ENCODE results near the gene XPO4.
"Not testable (repeated sequence)": the region's sequence is repeated elsewhere in the genome, so short reads cannot be mapped to it uniquely, and the experiment has no call there.

DNA sequence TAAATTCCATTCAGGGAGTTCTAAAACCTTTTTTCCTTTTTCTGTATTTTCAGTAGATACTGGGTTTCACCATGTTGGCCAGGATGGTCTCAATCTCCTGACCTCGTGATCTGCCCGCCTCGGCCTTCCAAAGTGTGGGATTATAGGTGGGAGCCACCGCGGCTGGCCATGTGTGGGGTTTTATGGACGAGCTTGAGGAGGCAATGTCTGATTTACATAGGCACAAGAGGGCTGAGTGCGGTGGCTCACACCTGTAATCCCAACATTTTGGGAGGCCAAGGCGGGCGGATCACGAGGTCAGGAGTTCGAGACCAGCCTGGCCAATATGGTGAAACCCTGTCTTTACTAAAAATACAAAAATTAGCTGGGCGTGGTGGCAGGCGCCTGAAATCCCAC is 22.8 kb upstream of the XPO4 start:
- TF ChIP-seq, protein P1, sequence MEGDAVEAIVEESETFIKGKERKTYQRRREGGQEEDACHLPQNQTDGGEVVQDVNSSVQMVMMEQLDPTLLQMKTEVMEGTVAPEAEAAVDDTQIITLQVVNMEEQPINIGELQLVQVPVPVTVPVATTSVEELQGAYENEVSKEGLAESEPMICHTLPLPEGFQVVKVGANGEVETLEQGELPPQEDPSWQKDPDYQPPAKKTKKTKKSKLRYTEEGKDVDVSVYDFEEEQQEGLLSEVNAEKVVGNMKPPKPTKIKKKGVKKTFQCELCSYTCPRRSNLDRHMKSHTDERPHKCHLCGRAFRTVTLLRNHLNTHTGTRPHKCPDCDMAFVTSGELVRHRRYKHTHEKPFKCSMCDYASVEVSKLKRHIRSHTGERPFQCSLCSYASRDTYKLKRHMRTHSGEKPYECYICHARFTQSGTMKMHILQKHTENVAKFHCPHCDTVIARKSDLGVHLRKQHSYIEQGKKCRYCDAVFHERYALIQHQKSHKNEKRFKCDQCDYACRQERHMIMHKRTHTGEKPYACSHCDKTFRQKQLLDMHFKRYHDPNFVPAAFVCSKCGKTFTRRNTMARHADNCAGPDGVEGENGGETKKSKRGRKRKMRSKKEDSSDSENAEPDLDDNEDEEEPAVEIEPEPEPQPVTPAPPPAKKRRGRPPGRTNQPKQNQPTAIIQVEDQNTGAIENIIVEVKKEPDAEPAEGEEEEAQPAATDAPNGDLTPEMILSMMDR (IDR thresholded peaks at IDR 0.05; ENCODE audit: insufficient read depth, low read depth, low read length), result not testable (repeated sequence)
- not testable (repeated sequence) for TF ChIP-seq EZH2 (IDR thresholded peaks at IDR 0.05; ENCODE audit: insufficient read depth, low read length)
